Islet precursor cell (in vitro differentiated cells): ENCODE data around the gene RPS6KA2.
"Not testable (repeated sequence)": the region's sequence is repeated elsewhere in the genome, so short reads cannot be mapped to it uniquely, and the experiment has no call there.

Experiments used
- DNase-seq: peaks from one replicate; pipeline ENCODE4 v3.0.0-alpha.2; 2018

Gene RPS6KA2

GRCh38 chr6:166544296-166544605, 82.8 kb downstream of the RPS6KA2 start:
- no peak for DNase-seq

- DNase-seq, result peak; percentile 76
These were observed 83.3 kb downstream of the RPS6KA2 start for GRCh38 chr6:166543603-166544295.

- peak; percentile 88 for DNase-seq
These were observed 84.5 kb downstream of the RPS6KA2 start for GRCh38 chr6:166542580-166542912.

- no peak for DNase-seq
These were observed 85.0 kb downstream of the RPS6KA2 start for GRCh38 chr6:166541876-166542579.

- DNase-seq, result no peak
These were observed 85.7 kb downstream of the RPS6KA2 start for GRCh38 chr6:166541366-166541765.

- DNase-seq, result no peak
These were observed 86.3 kb downstream of the RPS6KA2 start for GRCh38 chr6:166540631-166541331.

GRCh38 chr6:166539543-166539942, 87.5 kb downstream of the RPS6KA2 start:
- no peak for DNase-seq

- not testable (repeated sequence) for DNase-seq
These were observed 88.1 kb downstream of the RPS6KA2 start for GRCh38 chr6:166539011-166539385.

- DNase-seq, result no peak
These were observed 88.6 kb downstream of the RPS6KA2 start for GRCh38 chr6:166538297-166539010.

GRCh38 chr6:166534658-166535406, 92.2 kb downstream of the RPS6KA2 start:
- no peak for DNase-seq

- no peak for DNase-seq
These were observed 93.7 kb downstream of the RPS6KA2 start for GRCh38 chr6:166533205-166533824.

- no peak for DNase-seq
These were observed 94.7 kb downstream of the RPS6KA2 start for GRCh38 chr6:166532302-166532701.

GRCh38 chr6:166530211-166531095, 96.6 kb downstream of the RPS6KA2 start:
- DNase-seq, result no peak

- no peak for DNase-seq
These were observed 97.5 kb downstream of the RPS6KA2 start for GRCh38 chr6:166529586-166529985.

GRCh38 chr6:166529058-166529457, 98.0 kb downstream of the RPS6KA2 start:
- DNase-seq, result not testable (repeated sequence)

- no peak for DNase-seq
These were observed 99.2 kb downstream of the RPS6KA2 start for GRCh38 chr6:166527849-166528248.

- no peak for DNase-seq
These were observed 100.1 kb downstream of the RPS6KA2 start for GRCh38 chr6:166526937-166527336.

- no peak for DNase-seq
These were observed 101.5 kb downstream of the RPS6KA2 start for GRCh38 chr6:166525567-166525966.

- no peak for DNase-seq
These were observed 103.1 kb downstream of the RPS6KA2 start for GRCh38 chr6:166523782-166524559.
